Hematopoietic multipotent progenitor cell (in vitro differentiated cells): Measurements from ENCODE around the gene RARB. TPM values are rescaled to one million over a fixed set of nuclear protein-coding genes. Genes with fewer than 3 reads are reported as not detected.

Experiments
- DNase-seq, 3 donors: peaks; one replicate each; pipeline ENCODE4 v3.0.0-alpha.2; 2011 to 2015; ENCODE audit warnings: low read depth in 2 of 3, low spot score in 2 of 3
- total RNA-seq: library from RNA; depleted of rRNA; stranded (reverse); fragments of >200 nt; gene quantifications from one replicate; pipeline ENCODE4 v1.2.3, GENCODE V29; 2012

RARB gene
- total RNA-seq, 1 donor = under 0.01 TPM

- no peak for DNase-seq
These were observed 144.9 kb downstream of the RARB start for GRCh38 chr3:25572919-25573385.

GRCh38 chr3:25573386-25574171 lies 145.5 kb downstream of the RARB start:
- no peak for DNase-seq

GRCh38 chr3:25574172-25574765 lies 146.2 kb downstream of the RARB start:
- no peak for DNase-seq

- no peak for DNase-seq
These were observed 146.9 kb downstream of the RARB start for GRCh38 chr3:25575001-25575400.

- no peak for DNase-seq
These were observed 148.1 kb downstream of the RARB start for GRCh38 chr3:25576146-25576545.

- no peak for DNase-seq
These were observed 148.9 kb downstream of the RARB start for GRCh38 chr3:25576831-25577454.

GRCh38 chr3:25578059-25578458 lies 150.0 kb downstream of the RARB start:
- no peak for DNase-seq

- DNase-seq = no peak
These were observed 152.5 kb downstream of the RARB start for GRCh38 chr3:25580534-25580933.

- DNase-seq = no peak
These were observed 153.3 kb downstream of the RARB start for GRCh38 chr3:25581335-25581734.

- DNase-seq = no peak
These were observed 153.8 kb downstream of the RARB start for GRCh38 chr3:25581823-25582222.

- DNase-seq = no peak
These were observed 154.2 kb downstream of the RARB start for GRCh38 chr3:25582242-25582641.

- no peak for DNase-seq
These were observed 155.3 kb downstream of the RARB start for GRCh38 chr3:25583343-25583742.

- no peak for DNase-seq
These were observed 156.1 kb downstream of the RARB start for GRCh38 chr3:25584011-25584789.

- DNase-seq = no peak
These were observed 157.5 kb downstream of the RARB start for GRCh38 chr3:25585361-25586166.

- DNase-seq = no peak
These were observed 158.1 kb downstream of the RARB start for GRCh38 chr3:25586167-25586505.

- DNase-seq = no peak
These were observed 158.5 kb downstream of the RARB start for GRCh38 chr3:25586553-25586952.

GRCh38 chr3:25587094-25587493 lies 159.0 kb downstream of the RARB start:
- DNase-seq = no peak

GRCh38 chr3:25587526-25587925 lies 159.5 kb downstream of the RARB start:
- no peak for DNase-seq

- no peak for DNase-seq
These were observed 159.9 kb downstream of the RARB start for GRCh38 chr3:25587975-25588374.

- no peak for DNase-seq
These were observed 160.5 kb downstream of the RARB start for GRCh38 chr3:25588441-25589103.
